HG02840 (cell line): Measurements from ENCODE around the gene CLCN1.
"Not testable (repeated sequence)": the region's sequence is repeated elsewhere in the genome, so short reads cannot be mapped to it uniquely, and the experiment has no call there.

Source experiments
- ATAC-seq: cut with Tn5 transposase; IDR thresholded peaks from one replicate; pipeline ENCODE4 v1.9.1; 2021; ENCODE audit warnings: mild to moderate bottlenecking, moderate library complexity, moderate number of reproducible peaks; ENCODE audit not compliant: unreplicated experiment, low FRiP score

CLCN1 gene

DNA sequence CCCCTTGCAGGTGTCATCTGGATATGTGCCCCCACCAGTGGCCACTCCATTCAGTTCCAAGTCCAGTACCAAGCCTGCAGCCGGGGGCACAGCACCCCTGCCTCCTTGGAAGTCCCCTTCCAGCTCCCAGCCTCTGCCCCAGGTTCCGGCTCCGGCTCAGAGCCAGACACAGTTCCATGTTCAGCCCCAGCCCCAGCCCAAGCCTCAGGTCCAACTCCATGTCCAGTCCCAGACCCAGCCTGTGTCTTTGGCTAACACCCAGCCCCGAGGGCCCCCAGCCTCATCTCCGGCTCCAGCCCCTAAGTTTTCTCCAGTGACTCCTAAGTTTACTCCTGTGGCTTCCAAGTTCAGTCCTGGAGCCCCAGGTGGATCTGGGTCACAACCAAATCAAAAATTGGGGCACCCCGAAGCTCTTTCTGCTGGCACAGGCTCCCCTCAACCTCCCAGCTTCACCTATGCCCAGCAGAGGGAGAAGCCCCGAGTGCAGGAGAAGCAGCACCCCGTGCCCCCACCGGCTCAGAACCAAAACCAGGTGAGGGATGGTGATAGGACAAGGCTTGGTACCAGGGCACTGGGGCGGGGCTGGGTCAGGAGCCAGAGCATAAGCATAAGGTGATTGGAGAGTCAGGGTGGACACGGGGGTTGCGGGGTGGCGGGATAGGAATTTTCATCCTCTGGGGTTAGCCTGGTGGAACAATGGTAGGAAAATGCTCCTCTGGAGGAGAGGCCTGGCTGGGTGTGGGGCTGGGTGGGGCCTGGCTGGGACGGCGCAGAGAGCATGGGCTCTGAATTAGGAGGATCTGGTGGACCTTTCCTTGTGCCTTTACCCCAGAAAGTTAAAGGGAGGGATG, 67.1 kb downstream of the CLCN1 start:
- no peak for ATAC-seq

DNA sequence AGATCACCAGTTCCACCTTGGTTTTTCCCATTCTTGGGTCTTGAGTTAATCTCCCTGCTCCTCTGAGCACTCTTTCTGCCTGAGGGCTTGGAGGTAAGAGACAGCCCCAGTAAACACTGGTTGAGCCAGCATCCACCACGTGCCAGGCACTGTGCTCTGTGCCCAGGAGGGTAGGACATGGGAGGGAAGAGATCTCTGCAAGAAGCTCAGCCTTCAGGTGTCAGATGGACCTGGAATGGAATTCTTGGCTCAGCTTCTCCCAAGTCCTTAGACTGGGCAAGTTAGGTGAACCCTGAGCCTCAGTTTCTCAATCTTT, 67.7 kb downstream of the CLCN1 start:
- ATAC-seq = no peak

DNA sequence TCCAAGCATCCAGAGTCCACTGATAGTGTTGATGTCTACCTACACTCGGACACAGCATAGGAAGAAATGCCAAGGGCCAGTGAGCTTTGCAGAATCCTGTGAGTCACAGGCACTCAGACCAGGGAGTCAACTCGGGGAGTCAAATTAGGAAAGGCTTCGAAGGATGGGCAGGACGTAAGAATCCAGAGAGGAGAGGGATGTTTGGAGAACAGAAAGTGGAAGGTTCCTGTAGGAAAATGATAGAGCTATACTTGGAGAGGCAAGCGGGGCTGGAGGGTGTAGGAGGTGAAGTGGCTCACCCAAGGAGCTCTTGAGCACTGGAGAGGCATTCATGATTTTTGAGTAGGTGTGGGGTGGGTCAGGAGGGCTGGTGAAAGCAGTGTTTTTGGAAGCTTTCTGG, 68.2 kb downstream of the CLCN1 start:
- ATAC-seq = no peak

DNA sequence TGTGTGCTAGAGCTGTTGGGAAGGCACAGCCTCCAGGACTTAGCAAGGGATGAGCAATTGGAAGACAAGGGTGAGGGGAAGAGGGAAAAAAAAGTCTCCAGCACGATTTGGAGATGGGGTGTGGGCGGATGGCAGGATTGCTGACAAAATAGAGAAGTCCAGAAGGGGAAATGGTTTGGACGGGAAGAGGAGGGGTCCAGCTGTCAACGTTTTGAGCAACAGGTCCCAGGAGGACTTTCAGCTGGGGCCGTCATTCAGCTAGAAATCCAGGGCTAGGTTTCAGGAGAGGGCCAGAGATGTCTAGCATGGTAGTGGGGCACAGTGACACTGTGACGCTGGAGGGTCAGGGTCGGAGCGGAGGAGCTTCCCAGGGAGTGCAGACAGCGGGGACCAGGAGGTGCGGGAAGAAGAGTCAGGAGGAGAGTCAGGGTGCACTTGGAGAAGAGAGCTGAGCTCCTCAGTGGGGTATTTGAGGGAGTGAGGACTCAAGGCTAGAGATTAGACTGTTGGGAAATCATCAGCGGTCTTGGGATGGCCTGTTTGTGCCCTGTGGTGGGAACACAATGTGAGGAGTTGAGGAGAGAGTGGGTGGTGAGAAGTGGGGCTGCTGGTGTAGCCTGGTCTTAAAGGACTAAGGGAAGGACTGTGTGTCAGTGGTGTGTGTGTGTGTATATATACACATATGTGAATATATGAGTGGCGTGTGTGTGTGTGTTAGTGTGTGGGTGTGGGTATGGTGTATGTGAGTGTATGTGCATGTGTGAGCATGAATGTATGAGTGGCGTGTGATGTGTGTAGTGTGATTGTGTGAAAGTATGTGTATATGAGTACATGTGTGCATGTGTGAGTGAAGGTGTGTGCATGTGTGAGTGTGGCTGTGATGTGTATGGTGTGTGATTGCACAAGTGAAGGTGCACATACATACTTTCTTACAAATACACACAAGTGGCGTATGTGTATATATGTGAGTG, 69.0 kb downstream of the CLCN1 start:
- ATAC-seq = no peak

DNA sequence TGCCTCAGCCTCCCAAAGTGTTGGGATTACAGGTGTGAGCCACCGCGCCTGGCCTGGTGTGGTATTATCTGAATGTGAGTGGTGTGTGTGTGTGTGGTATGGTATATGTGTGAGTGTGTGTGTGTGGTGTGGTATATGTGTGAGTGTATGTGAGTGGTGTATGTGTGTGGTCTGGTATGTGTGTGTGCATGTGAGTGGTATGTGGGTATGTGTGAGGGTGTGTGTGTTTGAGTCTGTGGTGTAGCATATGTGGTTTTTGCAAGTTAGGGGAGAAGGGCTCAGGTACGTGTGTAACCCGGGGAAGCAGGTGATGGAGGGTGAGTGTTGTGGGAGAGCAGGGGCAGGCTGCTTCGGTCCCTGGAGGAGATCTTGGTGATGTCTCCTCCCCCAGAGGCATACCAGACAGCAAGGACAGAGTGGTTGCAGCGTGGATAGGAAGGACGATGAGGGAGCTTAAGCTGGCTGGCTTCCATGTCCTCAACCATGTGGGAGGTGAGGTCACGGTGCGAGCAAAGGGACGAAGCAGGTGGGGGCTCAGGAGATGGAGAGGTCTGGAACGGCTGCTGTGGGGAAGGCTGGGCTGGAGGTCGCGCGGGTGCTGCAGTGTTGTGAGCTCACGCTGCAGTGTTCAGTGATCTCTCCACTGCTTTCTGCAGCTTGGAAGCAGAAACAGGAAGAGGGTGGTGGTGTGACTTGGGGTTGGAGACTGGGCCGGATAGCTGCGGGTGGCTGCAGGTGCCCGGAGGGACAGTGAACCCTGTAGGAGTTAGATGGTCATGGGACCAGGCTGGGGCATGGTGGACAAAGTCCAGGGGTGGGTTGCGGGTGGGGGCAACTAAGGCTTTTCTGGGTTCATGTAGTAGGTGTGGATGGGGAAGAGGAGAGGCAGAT, 70.2 kb downstream of the CLCN1 start:
- ATAC-seq = no peak

DNA sequence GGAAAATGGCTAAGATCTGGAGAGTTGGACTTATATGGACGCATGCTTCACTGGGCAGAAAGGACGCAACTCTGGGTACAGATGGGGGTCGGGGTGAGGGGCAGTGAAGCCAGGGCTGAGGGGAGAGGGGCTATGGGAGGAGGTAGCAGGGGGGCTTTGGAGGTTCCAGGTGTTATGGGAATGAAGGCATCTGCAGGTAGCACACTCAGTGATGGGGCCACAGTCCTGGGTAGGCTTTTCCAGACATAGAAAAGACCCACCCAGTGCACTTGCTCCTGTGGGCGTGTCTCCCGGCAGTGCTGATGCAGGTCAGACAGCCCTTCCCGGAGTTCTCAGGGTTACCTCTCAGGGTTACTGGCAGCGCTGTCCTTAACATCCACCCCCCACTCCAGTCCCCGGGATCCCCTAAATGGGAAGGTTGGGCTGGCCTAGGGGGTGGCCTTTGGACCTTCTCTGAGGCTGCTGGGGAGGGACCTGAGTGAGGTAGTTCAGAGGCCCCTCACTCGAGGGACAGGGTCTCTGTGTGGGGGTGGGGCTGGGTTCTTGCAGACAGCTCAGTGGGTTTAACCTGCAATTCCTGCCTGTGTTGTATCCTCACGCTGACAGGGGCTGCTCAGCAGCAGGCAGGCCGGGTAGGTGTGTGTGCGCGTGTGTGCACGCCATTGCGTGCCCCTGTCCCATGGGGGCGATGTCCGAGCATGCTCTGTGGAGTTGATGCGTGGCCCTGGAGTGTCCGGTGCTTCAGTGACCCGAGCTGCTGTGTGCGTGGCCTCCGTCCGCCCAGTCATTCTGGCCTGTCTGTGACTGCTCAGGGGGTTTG, 71.5 kb downstream of the CLCN1 start:
- no peak for ATAC-seq

DNA sequence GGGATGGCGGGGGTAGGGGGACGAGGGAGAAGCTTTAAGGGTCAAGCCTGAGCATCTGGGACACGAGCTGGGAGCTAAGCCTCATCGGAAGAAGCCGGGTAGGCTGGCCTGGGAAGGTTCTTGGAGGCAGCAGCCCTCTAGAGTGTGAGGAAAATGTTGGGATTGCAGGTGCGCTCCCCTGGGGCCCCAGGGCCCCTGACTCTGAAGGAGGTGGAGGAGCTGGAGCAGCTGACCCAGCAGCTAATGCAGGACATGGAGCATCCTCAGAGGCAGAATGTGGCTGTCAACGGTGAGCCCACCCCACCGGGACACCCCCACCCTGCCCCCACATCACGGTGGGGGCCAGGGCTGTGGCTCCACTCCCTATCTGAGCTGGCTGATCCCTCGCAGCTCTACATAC, 72.1 kb downstream of the CLCN1 start:
- ATAC-seq = no peak

DNA sequence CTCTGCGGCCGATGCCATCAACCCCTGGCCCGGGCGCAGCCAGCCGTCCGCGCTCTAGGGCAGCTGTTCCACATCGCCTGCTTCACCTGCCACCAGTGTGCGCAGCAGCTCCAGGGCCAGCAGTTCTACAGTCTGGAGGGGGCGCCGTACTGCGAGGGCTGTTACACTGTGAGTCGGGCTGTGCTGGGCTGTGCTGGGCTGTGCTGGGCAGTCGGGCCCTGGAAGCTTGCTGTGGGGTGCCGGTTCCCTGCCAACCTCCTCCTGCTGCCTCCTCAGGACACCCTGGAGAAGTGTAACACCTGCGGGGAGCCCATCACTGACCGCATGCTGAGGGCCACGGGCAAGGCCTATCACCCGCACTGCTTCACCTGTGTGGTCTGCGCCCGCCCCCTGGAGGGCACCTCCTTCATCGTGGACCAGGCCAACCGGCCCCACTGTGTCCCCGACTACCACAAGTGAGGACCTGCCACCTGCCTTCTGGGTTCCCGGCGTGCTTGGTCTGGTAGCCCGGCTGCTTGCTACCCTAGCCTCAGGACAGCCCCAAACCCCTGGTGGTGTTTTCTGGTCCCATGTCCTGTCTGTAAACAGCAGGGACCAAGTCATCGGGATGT, 72.7 kb downstream of the CLCN1 start:
- ATAC-seq = no peak

DNA sequence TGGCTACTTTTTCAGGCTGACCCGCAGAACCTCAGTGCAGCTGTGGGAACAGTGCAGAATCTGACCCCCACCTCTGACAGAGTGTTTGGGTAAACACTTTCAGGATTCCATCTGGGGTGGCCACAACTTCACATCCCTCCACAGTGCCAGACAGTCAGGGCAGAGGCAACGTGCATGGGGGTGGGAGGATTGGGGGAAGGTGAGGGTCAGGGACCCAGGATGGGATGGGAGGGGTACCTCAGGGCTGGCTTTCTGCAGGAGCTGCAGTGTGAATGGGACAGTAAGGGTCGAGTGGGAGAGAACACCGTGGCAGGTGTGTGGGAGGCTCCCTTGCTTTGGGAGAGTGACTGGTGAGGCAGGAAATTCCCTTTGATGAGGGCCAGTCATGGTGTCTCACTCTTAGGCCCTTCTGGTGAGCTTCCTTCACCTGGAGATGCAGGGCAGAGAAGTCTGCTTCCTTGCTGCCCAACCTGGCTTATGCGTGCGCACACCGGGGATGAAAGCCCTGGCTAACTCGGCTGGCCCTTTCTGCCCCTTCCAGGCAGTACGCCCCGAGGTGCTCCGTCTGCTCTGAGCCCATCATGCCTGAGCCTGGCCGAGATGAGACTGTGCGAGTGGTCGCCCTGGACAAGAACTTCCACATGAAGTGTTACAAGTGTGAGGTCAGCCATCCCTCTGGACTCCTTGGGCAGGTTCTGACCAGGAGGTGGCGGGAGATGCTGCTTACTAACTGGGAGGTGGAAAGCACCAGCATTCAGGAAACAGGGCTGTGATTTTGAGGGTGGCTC, 73.6 kb downstream of the CLCN1 start:
- ATAC-seq = no peak

DNA sequence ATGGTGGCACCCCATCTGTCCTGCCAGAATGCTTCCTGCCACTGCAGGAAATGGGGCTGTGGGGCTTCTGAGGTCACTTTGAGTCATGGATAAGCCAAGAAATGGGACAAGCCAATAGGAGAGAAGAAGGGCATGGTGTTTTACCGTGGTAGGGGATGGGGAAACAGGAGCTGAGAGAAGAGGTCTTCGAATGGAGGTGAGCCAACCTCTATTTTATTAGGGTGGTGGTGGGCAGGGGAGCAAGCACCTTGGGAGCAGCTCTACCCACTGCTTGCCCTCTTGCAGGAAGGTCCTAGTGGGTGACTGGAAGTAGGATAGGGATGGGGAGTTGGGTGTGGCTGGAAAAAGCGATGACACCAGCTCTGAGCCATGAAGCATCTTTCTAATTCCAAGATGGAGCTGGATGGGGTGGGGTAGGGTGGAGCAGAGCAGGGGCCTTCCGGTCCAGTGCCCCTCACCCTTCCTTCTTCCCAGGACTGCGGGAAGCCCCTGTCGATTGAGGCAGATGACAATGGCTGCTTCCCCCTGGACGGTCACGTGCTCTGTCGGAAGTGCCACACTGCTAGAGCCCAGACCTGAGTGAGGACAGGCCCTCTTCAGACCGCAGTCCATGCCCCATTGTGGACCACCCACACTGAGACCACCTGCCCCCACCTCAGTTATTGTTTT, 74.3 kb downstream of the CLCN1 start:
- ATAC-seq = no peak

DNA sequence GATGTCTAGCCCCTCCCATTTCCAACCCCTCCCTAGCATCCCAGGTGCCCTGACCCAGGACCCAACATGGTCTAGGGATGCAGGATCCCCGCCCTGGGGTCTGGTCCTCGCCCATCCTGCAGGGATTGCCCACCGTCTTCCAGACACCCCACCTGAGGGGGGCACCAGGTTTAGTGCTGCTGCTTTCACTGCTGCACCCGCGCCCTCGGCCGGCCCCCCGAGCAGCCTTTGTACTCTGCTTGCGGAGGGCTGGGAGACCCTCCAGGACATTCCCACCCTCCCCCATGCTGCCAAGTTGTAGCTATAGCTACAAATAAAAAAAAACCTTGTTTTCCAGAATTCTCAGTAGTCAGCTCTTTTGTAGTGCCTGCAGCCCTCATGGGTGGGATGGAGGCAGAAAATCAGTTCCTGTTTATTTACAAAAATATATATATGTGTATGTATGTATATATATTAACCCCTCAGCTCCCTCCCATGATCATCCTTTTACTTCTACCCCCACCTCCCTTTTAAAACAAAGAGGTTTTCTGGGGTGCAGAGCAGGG, 74.9 kb downstream of the CLCN1 start:
- no peak for ATAC-seq

DNA sequence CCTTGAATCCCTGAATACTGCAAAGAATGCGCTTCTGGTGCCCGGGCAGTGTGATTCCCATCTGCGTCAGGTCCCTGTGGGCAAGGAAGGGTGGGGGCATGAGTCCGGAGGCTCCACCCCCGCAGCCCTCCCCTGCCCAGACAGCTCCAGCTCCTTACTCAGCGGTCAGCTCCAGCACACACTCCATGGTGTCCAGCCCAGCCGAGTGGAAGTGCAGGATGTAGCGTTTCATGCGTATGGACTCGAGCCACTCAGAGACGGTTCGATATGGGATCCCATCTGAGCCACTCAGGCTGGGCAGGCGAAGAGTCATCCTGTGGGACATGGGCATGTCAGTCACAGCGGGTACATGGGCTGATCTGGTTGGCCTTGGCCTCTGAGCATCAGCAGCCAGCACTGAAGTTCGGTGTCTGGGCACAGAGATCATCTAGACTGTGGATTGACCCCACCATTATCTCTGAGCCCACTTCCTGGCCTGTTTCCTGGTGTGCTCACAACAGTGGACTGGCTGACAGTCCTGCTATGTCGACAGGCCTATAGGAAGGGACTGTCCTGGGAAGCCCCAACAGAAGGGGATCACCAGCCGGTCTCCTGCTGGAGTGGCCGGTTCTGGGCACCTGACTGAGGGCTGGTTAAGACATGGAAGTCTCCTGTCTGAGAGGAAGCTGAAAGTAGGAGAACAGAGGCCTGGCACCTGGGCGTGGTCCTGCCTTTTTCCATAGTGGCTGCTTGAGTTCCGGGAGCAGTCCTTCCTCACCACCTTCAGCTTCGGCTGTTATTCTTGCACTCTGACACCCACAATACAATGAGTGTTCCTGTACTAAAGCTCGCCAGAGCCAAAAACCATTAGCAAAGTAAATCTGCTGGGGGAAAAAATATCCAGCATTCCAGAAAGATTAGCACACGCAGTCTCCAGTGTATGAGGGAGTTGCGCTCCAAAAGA, 75.8 kb downstream of the CLCN1 start:
- ATAC-seq = no peak

DNA sequence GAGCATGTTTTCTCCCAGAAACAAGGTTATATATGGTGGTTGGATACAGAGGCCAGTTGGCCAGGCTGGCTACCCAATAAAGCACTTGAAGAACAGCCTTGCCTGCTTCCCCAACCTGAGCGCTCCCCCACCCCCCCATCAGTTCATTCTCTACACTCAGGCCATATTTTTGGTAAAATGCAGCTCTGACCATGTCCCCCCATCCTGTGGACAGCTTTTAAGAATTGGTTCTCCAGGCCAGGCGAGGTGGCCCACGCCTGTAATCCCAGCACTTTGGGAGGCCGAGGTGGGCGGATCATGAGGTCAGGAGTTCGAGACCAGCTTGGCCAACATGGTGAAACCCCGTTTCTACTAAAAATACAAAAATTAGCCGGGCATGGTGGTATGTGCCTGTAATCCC, 76.5 kb downstream of the CLCN1 start:
- ATAC-seq = not testable (repeated sequence)

DNA sequence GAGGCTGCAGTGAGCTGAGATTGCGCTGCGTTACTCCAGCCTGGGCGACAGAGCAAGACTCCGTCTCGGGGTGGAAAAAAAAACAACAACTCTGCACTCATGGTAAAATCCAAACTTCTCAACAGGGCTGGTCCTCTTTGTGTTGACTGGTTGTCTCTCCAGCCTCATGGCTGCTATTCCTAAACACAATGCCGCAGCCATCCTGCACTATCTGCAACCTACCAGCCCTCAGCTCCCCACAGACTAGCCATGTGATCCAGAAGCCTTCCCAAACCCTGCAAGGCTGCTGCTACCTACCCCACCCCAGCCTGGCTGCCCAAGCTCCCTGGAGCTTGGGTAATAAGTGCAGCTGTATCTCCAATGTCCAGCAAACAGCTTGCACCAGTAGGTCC, 77.0 kb downstream of the CLCN1 start:
- no peak for ATAC-seq

DNA sequence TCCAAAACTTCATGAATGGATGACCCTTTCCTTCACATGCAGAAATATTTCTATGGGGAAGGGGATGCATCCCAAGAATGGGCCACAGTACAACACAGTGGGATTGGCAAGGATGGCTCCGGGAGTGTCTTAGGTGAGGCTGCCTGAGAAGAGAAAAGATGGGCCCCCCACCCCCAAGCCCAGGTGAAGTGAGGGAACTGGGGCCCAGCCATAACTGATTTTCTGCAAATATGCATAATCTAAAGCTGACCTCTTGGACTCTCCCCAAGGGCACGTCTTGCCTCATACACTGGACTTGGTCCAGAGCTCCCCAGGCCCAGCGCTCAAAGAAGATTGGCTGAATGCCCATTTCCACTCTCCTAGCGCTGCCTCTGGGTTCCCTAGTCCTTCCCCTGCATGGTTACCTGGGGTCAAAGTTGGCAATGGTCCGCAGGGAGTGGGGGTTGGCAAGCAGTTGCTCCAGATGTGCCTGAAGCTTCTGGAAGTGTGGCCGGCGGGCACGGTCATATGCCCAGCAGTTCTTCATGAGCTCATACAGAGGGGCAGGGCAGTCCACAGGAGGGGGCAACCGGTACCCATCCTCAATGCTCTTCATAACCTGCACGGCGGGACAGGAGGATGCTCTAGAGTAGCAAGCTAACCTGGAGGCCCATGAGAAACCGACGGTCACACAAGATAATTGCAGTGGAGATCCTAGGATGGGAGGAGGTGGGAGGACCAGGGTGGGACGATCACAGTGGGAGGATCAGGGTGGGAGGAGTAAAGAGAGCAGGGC, 77.5 kb downstream of the CLCN1 start:
- no peak for ATAC-seq

DNA sequence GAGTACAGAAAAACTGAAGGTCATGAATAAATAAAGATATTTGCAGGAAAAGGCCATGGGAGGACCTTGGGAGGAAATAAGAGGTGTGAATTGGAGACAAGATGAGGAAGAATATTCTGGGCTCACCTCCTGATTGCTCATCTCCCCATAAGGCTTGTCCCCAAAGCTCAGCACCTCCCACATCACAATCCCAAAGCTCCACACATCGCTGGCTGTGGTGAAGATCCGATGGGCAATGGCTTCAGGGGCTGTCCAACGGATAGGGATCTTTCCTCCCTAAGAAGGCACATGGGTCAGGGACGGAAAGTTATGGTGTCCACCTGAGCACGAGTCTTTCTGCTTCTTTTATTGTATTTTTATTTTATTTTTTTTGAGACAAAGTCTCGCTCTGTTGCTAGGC, 78.2 kb downstream of the CLCN1 start:
- ATAC-seq = no peak
